ENCODE results near the gene DPF1. TPM values are rescaled to one million over a fixed set of nuclear protein-coding genes. Genes with fewer than 3 reads are reported as not detected.

DPF1 gene
- polyA plus RNA-seq, 1 donor (not counting 4 experiments of a cell fraction or from before 2014, with no cell fraction given): 1.5 TPM

GRCh38 chr19:38162632-38163031 lies 61.4 kb downstream of the DPF1 start:
- Histone ChIP-seq H3K9ac (ENCODE audit: control insufficient read depth, extremely low read depth, insufficient read depth, low read length) (no peak overlapping the region), H3K27ac (ENCODE audit: control insufficient read depth, insufficient read depth, low read length) (peak overlapping the region; percentile 57), H3K4me2 (ENCODE audit: control insufficient read depth, extremely low read depth, insufficient read depth, low read depth, low read length) (peak overlapping the region; percentile 31), H2AFZ (ENCODE audit: control insufficient read depth, low read length) (peak overlapping the region; percentile 51), H3K4me3 (ENCODE audit: control insufficient read depth in 2 of 3, extremely low read depth in 1 of 3, insufficient read depth in 2 of 3, low read depth in 1 of 3, low read length in 3 of 3) (no peak overlapping the region), H3K79me2 (ENCODE audit: control insufficient read depth, insufficient read depth, low read length) (no peaks in the 10 kb centered on the region), H3K9me3 (ENCODE audit: control insufficient read depth, low read depth, low read length) (peaks cover 3% of the 10 kb centered on the region), H3K27me3 (ENCODE audit: control insufficient read depth, extremely low read depth, insufficient read depth, low read length) (no peaks in the 10 kb centered on the region), H3K36me3 (ENCODE audit: control insufficient read depth in 2 of 2, extremely low read depth in 1 of 2, insufficient read depth in 2 of 2, low read length in 2 of 2) (peaks cover 3 to 14% of the 10 kb centered on the region in 2 experiments), H4K20me1 (ENCODE audit: control insufficient read depth, extremely low read depth, insufficient read depth, low read length) (no peaks in the 10 kb centered on the region), H3K4me1 (ENCODE audit: control insufficient read depth, extremely low read depth, insufficient read depth, low read length) (peaks cover 9% of the 10 kb centered on the region), H3K9me1 (ENCODE audit: control insufficient read depth, extremely low read depth, insufficient read depth, low read length) (no peaks in the 10 kb centered on the region)
- dilution Hi-C loops (cut with MboI; ENCODE audit: extremely low pct_ligation_motif_present, low sequenced_read_pairs): no loop called here
- TF ChIP-seq EZH2 (IDR thresholded peaks at IDR 0.05; ENCODE audit: low read length): no peak
- TF ChIP-seq, protein P1, sequence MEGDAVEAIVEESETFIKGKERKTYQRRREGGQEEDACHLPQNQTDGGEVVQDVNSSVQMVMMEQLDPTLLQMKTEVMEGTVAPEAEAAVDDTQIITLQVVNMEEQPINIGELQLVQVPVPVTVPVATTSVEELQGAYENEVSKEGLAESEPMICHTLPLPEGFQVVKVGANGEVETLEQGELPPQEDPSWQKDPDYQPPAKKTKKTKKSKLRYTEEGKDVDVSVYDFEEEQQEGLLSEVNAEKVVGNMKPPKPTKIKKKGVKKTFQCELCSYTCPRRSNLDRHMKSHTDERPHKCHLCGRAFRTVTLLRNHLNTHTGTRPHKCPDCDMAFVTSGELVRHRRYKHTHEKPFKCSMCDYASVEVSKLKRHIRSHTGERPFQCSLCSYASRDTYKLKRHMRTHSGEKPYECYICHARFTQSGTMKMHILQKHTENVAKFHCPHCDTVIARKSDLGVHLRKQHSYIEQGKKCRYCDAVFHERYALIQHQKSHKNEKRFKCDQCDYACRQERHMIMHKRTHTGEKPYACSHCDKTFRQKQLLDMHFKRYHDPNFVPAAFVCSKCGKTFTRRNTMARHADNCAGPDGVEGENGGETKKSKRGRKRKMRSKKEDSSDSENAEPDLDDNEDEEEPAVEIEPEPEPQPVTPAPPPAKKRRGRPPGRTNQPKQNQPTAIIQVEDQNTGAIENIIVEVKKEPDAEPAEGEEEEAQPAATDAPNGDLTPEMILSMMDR (optimal IDR thresholded peaks at IDR 0.05 in 1 of 3, IDR thresholded peaks at IDR 0.05 in 1 of 3, conservative IDR thresholded peaks at IDR 0.05 in 1 of 3; ENCODE audit: extremely low read depth in 1 of 3, insufficient read depth in 2 of 3, low read length in 3 of 3): no peak
- no peak for DNase-seq (ENCODE audit: low read depth, low spot score)
- no peak for FAIRE-seq

DNA sequence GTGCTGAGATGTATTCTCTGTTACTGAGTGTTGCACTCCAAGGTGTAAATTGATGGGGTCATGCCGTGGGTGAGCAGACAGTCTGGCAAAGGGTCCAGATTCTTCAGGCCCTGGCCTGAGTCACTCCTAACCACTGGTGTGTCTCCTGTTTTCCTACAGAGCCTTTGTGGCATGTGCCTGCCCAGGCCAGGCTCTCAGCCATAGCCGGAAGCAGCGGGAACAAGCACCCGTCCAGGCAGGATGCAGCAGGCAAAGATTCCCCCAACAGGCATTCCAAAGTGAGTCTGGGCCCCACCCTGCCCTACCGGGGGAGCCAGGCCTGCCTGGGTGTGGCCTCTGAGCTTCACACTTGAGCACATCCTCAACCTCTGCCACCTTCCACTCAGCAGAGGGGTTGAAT lies 61.9 kb downstream of the DPF1 start:
- dilution Hi-C loops (cut with MboI; ENCODE audit: extremely low pct_ligation_motif_present, low sequenced_read_pairs): no loop called here
- Histone ChIP-seq H3K27ac (ENCODE audit: control insufficient read depth, insufficient read depth, low read length) (peak overlapping the region; percentile 57), H3K4me2 (ENCODE audit: control insufficient read depth, extremely low read depth, insufficient read depth, low read depth, low read length) (peak overlapping the region; percentile 31), H3K9me1 (ENCODE audit: control insufficient read depth, extremely low read depth, insufficient read depth, low read length) (no peaks in the 10 kb centered on the region), H3K9me3 (ENCODE audit: control insufficient read depth, low read depth, low read length) (peaks cover 3% of the 10 kb centered on the region), H3K79me2 (ENCODE audit: control insufficient read depth, insufficient read depth, low read length) (no peaks in the 10 kb centered on the region), H4K20me1 (ENCODE audit: control insufficient read depth, extremely low read depth, insufficient read depth, low read length) (no peaks in the 10 kb centered on the region), H3K27me3 (ENCODE audit: control insufficient read depth, extremely low read depth, insufficient read depth, low read length) (no peaks in the 10 kb centered on the region), H3K9ac (ENCODE audit: control insufficient read depth, extremely low read depth, insufficient read depth, low read length) (no peak overlapping the region), H3K4me1 (ENCODE audit: control insufficient read depth, extremely low read depth, insufficient read depth, low read length) (peaks cover 9% of the 10 kb centered on the region), H3K36me3 (ENCODE audit: control insufficient read depth in 2 of 2, extremely low read depth in 1 of 2, insufficient read depth in 2 of 2, low read length in 2 of 2) (peaks cover 3 to 14% of the 10 kb centered on the region in 2 experiments), H3K4me3 (ENCODE audit: control insufficient read depth in 2 of 3, extremely low read depth in 1 of 3, insufficient read depth in 2 of 3, low read depth in 1 of 3, low read length in 3 of 3) (no peak overlapping the region), H2AFZ (ENCODE audit: control insufficient read depth, low read length) (peak overlapping the region; percentile 51)
- FAIRE-seq (peak; percentile 100), DNase-seq (ENCODE audit: low read depth, low spot score) (peak; percentile 79)
- TF ChIP-seq, protein P1 (optimal IDR thresholded peaks at IDR 0.05 in 1 of 3, IDR thresholded peaks at IDR 0.05 in 1 of 3, conservative IDR thresholded peaks at IDR 0.05 in 1 of 3; ENCODE audit: extremely low read depth in 1 of 3, insufficient read depth in 2 of 3, low read length in 3 of 3): no peak
- no peak for TF ChIP-seq EZH2 (IDR thresholded peaks at IDR 0.05; ENCODE audit: low read length)

Small RNA genes within 50 kb of the gene (small RNA-seq; reads per million reads assigned to genes)
- 0 reads per million in 3 experiments for gene RN7SL663P (ENCODE audit: insufficient read length in 3 of 3, low read depth in 3 of 3, low replicate concordance in 1 of 3)

Other genes starting within 250 kb of the DPF1 start
- gene PPP1R14A, start 32.2 kb upstream of the DPF1 start, polyA plus RNA-seq: 2.6 to 3.1 TPM (median 2.7 TPM) in 3 replicates
- 362 to 472 TPM (median 363 TPM) in 3 replicates for gene SPINT2, start 40.4 kb upstream of the DPF1 start, polyA plus RNA-seq
- gene C19orf33, start 80.0 kb upstream of the DPF1 start, polyA plus RNA-seq: 302 to 496 TPM (median 366 TPM) in 3 replicates
- 38.1 to 66.5 TPM (median 47.6 TPM) in 3 replicates for gene YIF1B, start 91.7 kb upstream of the DPF1 start, polyA plus RNA-seq
- 23.9 to 33.7 TPM (median 29.1 TPM) in 3 replicates for gene KCNK6, start 95.6 kb upstream of the DPF1 start, polyA plus RNA-seq
- 0.21 to 0.73 TPM (median 0.35 TPM) in 3 replicates for gene CATSPERG, start 111.6 kb upstream of the DPF1 start, polyA plus RNA-seq
- gene PSMD8, start 150.3 kb upstream of the DPF1 start, polyA plus RNA-seq: 346 to 528 TPM (median 350 TPM) in 3 replicates
- gene GGN, start 163.8 kb upstream of the DPF1 start, polyA plus RNA-seq: 0.07 to 0.22 TPM in 2 of 3 replicates, not detected in the other
- 2.0 to 2.6 TPM (median 2.1 TPM) in 3 replicates for gene SPRED3, start 164.5 kb upstream of the DPF1 start, polyA plus RNA-seq
- gene FAM98C, start 178.9 kb upstream of the DPF1 start, polyA plus RNA-seq: 4.5 to 9.5 TPM (median 5.8 TPM) in 3 replicates
- not detected in 3 replicates for gene RASGRP4, start 202.0 kb upstream of the DPF1 start, polyA plus RNA-seq
- gene RYR1, start 209.5 kb upstream of the DPF1 start, polyA plus RNA-seq: 0.32 to 0.75 TPM (median 0.41 TPM) in 3 replicates